ENCODE results near the gene MMP24. TPM values are rescaled to one million over a fixed set of nuclear protein-coding genes. Genes with fewer than 3 reads are reported as not detected.

Gene MMP24
- total RNA-seq, 1 experiment from 2014 or later, result 7.1 TPM

DNA sequence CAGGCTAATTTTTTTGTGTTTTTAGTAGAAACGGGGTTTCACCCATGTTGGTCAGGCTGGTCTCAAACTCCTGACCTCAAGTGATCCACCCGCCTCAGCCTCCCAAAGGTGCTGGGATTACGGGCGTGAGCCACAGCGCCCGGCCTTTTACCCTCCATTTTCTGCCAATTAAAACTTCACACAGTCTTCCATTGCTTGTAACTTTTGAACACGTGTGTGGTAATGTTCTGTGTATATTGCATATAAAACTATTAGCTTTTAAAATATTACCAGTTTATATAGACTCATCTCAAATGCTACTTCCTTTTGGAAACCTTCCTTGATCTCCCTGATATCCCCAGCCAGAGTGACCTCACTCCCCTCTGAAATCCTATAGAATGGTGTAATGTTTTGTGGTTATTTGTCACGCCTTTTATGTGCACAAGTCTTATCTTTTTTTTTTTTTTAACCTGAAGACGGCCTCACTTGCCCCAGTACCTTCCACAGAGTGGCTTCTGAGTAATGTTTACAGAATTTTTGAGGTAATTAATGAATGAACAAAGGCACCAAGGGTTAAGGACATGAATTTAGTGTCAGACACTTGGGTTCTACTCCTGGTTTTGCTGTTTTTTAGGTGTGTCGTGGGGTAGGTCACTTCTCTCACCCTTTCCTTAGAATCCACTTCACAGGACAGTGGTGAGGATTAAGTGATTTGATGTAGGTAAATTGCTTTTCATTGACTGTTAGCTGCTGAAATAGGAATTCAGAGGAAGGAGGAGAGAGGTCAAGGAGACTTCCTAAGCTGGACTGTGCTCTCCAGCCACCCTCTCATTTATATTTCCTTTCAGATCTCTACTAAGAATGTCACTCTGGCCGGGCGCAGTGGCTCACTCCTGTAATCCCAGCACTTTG is 11.2 kb upstream of the MMP24 start:
- ChIA-PET CTCF (interaction anchor here (0.6 to 0.7 kb wide), 2 partner anchors 70 to 149 kb away, joined by 6 to 7 read pairs; no protein-coding TSS in a partner anchor), POLR2A (no interaction called here)
- Histone ChIP-seq H3K36me3 (ENCODE audit: control insufficient read depth, insufficient read depth, low read length) (no peaks in the 10 kb centered on the region), H3K27ac (ENCODE audit: low read length) (no peak overlapping the region), H3K27me3 (ENCODE audit: control insufficient read depth, insufficient read depth, low read length) (no peaks in the 10 kb centered on the region), H3K4me3 (ENCODE audit: low read depth in 2 of 2, low read length in 2 of 2) (no peak overlapping the region), H3K9me3 (ENCODE audit: control insufficient read depth, insufficient read depth, low read depth, low read length) (no peaks in the 10 kb centered on the region), H3K4me1 (ENCODE audit: control insufficient read depth, insufficient read depth, low read length) (no peaks in the 10 kb centered on the region)
- no TSS peak for BruUV-seq (replicated peaks)
- TF ChIP-seq, protein P1, sequence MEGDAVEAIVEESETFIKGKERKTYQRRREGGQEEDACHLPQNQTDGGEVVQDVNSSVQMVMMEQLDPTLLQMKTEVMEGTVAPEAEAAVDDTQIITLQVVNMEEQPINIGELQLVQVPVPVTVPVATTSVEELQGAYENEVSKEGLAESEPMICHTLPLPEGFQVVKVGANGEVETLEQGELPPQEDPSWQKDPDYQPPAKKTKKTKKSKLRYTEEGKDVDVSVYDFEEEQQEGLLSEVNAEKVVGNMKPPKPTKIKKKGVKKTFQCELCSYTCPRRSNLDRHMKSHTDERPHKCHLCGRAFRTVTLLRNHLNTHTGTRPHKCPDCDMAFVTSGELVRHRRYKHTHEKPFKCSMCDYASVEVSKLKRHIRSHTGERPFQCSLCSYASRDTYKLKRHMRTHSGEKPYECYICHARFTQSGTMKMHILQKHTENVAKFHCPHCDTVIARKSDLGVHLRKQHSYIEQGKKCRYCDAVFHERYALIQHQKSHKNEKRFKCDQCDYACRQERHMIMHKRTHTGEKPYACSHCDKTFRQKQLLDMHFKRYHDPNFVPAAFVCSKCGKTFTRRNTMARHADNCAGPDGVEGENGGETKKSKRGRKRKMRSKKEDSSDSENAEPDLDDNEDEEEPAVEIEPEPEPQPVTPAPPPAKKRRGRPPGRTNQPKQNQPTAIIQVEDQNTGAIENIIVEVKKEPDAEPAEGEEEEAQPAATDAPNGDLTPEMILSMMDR (IDR thresholded peaks at IDR 0.05), result no peak
- DNase-seq (ENCODE audit: low read depth, low spot score), result no peak
- in situ Hi-C loops (cut with HindIII; ENCODE audit: low pct_unique_long_range_greater_than_20kb, low sequenced_read_pairs) (no loop called here), intact Hi-C loops (cut with micrococcal nuclease; ENCODE audit: unreplicated experiment) (loop anchor here (10.0 kb wide), 1 partner anchor 49 kb away; no protein-coding TSS in a partner anchor)
- ATAC-seq, result no peak; the same call in 1 of the 2 replicates

DNA sequence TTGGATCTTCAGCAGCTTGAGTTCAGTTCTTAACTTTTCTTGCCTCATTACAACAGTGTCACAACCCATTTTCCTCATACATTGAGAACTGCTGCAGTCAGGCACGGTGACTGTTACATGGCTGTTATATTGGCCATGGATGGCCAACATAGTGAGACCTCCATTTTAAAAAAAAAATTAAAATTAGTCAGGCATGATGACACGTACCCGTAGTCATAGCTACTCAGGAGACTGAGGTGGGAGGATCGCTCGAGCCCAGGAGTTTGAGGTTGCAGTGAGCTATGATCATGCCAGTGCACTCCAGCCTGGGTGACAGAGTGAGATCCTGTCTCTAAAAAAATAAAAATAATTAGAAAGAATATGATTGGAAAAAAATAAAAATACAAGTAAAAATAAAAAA is 9.9 kb upstream of the MMP24 start:
- H3K27ac ChIP-seq (ENCODE audit: low read length), result no peak overlapping the region
- no peaks in the 10 kb centered on the region for H3K27me3 ChIP-seq (ENCODE audit: control insufficient read depth, insufficient read depth, low read length)
- DNase-seq (ENCODE audit: low read depth, low spot score), result no peak
- ChIA-PET POLR2A (no interaction called here), CTCF (no interaction called here)
- BruUV-seq (replicated peaks), result no TSS peak
- H3K4me3 ChIP-seq (ENCODE audit: low read depth in 2 of 2, low read length in 2 of 2), result no peak overlapping the region
- no peaks in the 10 kb centered on the region for H3K9me3 ChIP-seq (ENCODE audit: control insufficient read depth, insufficient read depth, low read depth, low read length)
- ATAC-seq, result no peak
- intact Hi-C loops (cut with micrococcal nuclease; ENCODE audit: unreplicated experiment), result loop anchor here (10.0 kb wide), 1 partner anchor 48 kb away; no protein-coding TSS in a partner anchor
- in situ Hi-C loops (cut with HindIII; ENCODE audit: low pct_unique_long_range_greater_than_20kb, low sequenced_read_pairs), result no loop called here
- no peak for TF ChIP-seq POLR2AphosphoS5 (IDR thresholded peaks at IDR 0.05; ENCODE audit: low read depth, low read length)
- TF ChIP-seq TCF7L2 (IDR thresholded peaks at IDR 0.05; ENCODE audit: low read depth, low read length), result no peak
- no peak for TF ChIP-seq SIN3A (IDR thresholded peaks at IDR 0.05; ENCODE audit: borderline replicate concordance, insufficient read depth, low read depth, low read length)
- TF ChIP-seq, protein P2, sequence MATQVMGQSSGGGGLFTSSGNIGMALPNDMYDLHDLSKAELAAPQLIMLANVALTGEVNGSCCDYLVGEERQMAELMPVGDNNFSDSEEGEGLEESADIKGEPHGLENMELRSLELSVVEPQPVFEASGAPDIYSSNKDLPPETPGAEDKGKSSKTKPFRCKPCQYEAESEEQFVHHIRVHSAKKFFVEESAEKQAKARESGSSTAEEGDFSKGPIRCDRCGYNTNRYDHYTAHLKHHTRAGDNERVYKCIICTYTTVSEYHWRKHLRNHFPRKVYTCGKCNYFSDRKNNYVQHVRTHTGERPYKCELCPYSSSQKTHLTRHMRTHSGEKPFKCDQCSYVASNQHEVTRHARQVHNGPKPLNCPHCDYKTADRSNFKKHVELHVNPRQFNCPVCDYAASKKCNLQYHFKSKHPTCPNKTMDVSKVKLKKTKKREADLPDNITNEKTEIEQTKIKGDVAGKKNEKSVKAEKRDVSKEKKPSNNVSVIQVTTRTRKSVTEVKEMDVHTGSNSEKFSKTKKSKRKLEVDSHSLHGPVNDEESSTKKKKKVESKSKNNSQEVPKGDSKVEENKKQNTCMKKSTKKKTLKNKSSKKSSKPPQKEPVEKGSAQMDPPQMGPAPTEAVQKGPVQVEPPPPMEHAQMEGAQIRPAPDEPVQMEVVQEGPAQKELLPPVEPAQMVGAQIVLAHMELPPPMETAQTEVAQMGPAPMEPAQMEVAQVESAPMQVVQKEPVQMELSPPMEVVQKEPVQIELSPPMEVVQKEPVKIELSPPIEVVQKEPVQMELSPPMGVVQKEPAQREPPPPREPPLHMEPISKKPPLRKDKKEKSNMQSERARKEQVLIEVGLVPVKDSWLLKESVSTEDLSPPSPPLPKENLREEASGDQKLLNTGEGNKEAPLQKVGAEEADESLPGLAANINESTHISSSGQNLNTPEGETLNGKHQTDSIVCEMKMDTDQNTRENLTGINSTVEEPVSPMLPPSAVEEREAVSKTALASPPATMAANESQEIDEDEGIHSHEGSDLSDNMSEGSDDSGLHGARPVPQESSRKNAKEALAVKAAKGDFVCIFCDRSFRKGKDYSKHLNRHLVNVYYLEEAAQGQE (IDR thresholded peaks at IDR 0.05; ENCODE audit: insufficient read depth in 1 of 2, low read depth in 2 of 2, low read length in 1 of 2), result no peak
- TF ChIP-seq, protein P1 (IDR thresholded peaks at IDR 0.05), result no peak
- no peaks in the 10 kb centered on the region for H3K4me1 ChIP-seq (ENCODE audit: control insufficient read depth, insufficient read depth, low read length)
- no peaks in the 10 kb centered on the region for H3K36me3 ChIP-seq (ENCODE audit: control insufficient read depth, insufficient read depth, low read length)

Data from Panc1 (cell line).